ENCODE results near the gene APMAP. TPM values are rescaled to one million over a fixed set of nuclear protein-coding genes. Genes with fewer than 3 reads are reported as not detected.
"Not testable (repeated sequence)": the region's sequence is repeated elsewhere in the genome, so short reads cannot be mapped to it uniquely, and the experiment has no call there.

Gene APMAP
- total RNA-seq, 1 experiment from 2014 or later = 77.7 TPM

DNA sequence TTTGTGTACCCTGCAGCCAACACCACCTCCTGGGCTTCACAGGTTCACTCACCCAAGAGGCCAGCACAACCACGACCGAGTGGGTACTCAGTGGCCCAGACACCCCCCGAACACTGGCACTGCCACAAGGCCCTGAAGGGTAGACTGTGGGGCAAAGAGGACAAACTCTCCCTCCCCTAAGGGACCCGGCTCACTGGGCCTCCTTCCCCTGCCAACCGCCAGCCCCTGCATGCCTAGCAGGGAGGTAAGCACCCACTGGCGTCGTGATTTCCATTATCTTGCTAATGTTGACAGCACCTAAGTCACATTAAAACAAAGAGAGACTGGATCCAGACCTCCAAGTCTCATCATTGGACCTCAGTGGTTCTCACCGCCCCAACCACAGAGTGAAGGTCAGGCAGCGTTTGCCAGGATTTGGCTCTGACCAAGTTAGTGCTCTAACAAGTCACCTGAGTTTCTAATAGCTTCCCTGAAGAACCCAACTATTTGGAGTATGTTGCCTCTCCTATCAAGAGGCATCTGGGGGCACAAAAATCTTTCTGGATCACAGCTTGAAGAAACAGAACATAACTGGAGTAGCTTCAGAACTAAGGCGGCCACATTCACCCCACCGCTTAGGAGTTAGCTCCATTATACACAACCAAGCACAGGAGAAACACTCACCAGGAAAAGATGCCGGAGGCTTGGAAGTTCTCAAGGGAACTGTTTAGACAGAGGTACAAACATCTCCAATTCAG lies 14.0 kb upstream of the APMAP start:
- no peak for DNase-seq (ENCODE audit: low read depth)

DNA sequence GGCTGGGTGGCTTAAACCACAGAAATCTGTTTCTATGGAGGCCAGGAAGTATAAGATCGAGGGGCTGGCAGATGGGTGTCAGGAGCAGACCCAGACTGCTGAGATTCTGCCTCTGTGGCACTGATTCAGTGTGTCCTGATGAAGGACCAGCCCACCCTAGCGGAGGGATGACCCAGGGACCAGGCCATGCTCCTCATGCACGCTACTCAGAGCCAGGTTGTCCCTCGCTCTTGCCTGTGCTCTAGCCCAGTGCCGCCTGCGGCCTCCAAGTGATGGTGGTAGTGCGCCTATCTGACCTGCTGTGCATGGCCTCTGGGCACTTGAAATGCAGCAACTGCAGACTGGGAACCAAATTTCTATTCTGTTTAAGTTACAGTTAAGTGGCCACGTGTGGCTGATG lies 13.1 kb upstream of the APMAP start:
- no peak for DNase-seq (ENCODE audit: low read depth)

DNA sequence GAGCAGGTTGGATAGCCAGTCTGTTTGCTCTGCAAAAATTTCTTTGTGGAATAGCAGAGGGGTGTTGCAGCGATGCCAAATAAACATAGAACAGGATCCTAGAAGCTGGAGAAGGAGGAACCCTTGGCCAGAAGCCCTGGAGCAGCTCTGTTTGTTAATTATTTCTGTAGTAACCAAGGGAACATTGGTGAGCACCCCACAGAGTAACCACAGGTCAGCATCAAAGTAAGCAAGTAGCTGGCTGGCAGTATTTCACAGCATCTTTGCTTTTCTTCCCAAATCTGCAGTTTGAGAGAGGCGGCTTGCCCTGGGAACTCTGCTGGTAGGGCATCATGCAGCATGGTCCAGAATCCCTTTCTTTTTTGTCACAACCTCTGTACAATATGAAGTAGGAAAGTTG lies 12.7 kb upstream of the APMAP start:
- no peak for DNase-seq (ENCODE audit: low read depth)

DNA sequence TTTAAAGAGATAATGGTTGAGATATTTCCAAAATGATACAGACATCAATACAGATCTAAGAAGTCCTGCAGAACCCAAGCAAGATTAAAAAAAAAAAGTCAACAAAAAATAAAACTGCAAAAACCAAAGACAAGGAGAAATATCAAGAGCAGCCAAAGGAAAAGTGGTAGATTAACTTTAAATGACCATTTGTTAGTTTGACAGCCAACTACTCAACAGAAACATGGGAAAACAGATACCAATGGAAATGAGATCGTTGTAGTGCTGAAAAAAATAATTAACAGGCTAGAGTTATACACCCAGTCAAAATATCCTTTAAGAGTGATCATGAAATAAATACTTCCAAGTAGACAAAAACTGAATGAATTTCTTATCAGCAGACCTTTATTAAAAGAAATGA lies 10.5 kb upstream of the APMAP start:
- no peak for DNase-seq (ENCODE audit: low read depth)

DNA sequence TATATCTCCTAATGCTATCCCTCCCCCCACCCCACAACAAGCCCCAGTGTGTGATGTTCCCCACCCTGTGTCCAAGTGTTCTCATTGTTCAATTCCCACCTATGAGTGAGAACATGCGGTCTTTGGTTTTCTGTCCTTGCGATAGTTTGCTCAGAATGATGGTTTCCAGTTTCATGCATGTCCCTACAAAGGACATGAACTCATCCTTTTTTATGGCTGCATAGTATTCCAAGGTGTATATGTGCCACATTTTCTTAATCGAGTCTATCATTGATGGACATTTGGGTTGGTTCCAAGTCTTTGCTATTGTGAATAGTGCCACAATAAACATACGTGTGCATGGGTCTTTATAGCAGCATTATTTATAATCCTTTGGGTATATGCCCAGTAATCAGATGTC lies 8.8 kb upstream of the APMAP start:
- not testable (repeated sequence) for DNase-seq (ENCODE audit: low read depth)

DNA sequence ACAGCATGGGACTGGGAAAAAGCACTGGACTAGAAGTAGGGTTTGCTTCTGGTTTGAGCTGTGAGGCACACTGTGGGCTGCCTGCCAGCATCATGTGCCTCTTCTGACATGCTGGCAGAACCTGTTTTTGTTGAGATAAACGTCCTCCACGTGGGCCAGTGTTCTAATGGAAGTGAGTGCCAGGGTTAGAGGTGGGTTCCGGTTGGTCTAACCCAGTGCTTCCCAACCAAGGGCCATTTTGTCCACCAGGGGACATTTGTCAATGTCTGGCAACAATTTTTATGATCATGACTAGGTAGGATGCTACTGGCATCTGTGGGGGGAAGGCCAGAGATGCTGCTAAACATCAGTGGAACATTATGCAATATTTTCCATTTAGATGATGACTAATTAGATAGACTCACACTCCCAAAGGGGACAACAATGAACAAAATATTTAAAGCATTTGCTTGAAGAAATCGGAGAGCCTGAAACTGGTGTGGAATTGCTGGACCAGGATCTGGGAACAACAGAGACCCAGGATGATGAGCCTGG lies 7.8 kb upstream of the APMAP start:
- DNase-seq (ENCODE audit: low read depth) = peak; percentile 45

DNA sequence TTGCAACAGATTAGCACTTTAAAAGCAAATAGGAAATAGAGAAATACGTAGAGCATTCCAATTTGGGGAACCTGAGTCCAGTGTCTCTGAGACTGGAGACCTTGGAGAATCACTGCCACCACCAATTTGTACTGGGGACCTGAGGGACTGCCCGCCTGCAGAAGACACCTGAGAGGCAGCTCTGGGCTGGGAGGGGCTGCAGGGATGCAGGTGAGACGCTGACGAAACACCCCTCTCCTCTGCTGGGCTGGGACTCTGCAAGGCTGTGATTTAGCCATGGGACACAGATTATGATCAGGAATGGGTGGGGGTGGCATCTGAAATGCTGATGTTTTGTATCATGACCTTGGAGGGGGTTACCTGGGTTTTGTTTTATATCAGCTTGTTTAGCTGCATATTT lies 7.0 kb upstream of the APMAP start:
- DNase-seq (ENCODE audit: low read depth) = no peak

DNA sequence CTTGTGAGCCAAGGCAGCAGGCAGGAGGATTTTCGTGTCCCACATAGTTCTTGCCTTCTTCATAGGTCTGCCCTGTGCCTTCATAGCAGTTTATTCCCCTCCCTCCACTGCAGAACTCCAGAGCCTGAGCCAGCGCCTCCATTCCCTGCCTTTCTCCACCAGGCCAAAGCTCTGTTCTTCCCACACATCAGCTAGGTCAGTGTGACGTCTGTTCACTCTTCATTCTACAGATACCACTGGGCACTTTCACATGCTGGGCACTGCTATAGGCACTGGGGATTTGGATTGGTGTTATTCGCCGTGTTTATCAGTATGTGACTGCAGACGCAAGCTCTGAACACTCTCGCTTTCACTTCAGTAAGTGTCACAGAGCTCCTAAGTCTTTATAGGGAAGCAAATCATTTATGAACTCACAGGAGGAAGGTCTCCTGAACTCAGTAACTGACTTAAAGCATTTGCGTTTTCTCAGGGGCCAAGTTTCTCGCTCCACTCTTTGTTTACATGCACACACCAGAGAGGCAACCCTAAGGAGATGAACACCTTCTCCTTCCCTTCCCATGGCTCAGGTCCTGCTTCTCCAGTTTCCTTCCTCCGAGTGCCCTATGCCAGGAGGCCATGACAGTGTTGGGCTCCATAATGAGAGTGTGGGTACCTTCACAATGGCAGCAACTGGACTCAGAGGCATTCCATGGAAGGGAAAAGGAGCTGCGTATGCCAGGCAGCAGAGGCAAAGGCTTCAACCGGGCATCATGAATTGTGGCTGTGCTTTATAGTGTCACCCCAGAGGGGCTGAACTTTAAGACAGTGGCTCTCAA lies 6.3 kb upstream of the APMAP start:
- no peak for DNase-seq (ENCODE audit: low read depth)

DNA sequence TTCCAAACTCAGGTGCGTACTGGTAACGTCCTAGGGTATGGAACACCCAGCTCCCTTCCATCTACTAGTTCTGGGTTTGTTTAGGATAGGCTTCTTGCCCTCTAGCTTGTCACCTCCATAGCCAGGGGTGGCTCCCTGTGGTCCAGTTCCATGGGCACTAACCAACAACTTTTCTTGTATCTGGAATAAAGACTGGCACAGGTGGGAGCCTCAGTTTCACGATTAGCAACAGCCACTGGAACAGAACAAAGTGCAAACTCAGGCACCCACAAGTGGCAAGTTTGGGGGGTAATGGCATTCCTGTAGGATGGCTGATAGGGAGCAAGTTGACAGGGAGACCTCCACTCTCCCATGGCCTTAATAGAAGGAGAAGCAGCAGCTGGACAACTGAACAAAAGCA lies 5.6 kb upstream of the APMAP start:
- DNase-seq (ENCODE audit: low read depth) = no peak

DNA sequence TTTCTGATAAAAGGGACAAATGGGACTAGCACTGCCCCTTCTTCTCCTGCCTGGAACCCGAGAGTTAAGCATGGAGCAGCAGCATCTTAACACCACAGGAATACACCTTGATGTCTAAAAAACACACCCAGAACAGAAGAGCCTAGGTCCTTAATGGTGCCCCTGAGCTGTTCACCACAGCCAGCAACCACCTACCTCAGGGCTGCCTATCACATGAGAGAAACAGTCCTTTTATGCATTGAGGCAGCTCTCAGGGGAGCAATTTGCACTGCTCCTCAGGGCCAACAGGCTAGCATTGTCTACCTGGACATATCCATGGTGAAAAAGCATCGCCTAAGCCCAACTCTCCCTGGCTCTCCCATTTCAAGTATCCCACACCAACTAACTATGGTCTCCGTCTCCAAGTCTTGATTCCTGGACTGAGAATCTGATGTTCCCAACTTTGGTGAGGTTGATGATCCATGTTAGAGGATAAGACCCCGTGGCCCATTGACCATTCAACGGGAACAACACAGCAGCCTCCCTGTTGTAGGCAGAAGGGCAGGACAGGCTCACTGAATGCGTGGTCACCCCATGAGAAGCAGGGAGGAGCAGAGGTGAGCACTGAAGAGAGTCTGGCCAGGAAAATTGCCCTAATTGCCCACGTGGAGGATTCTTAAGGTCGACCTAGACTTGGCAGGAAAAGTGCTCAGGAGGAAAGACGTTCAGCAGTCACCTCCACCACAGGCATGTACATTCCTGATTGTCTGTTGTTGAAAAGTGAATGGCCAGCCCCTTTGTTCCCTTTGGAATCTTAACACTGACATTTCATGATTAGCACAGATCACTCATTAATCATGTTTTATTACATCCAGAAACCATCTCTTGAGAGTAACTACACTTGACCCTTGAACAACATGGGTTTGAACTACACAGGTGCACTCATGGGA lies 4.2 kb upstream of the APMAP start:
- DNase-seq (ENCODE audit: low read depth) = no peak

DNA sequence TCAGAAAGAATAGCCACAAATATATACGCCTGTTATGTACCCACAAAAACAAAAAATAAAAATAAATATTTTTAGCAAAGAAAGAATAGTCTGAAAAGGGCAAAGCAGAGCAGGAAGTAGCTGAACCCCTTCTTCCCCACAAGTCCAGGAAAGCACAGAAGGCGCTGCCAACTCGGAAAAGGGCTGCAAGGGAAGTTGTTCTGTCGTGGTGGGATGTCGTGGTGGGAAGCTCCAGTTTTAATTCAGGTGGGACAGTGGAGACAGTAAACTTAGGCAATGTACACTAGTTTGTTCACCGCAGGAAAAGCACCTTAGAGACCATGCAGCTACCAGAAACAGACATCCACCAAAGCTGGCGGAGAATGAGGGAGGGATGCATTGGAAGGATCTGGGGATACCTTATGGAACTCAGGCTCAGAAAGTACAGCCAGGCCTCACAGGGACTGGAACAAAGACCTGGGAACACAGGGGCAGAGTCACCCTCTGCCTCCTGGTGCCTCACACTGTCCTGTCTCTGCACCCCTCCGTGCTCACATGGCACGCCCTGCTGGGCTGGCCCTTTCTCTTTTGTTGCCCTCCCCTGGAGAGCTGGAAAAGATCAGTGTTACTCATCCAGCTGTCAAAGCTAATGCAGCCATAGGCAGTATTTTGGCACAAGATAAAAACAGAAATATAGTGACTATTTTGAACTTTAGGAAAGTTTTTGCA lies 3.3 kb upstream of the APMAP start:
- peak; percentile 13 for DNase-seq (ENCODE audit: low read depth)

DNA sequence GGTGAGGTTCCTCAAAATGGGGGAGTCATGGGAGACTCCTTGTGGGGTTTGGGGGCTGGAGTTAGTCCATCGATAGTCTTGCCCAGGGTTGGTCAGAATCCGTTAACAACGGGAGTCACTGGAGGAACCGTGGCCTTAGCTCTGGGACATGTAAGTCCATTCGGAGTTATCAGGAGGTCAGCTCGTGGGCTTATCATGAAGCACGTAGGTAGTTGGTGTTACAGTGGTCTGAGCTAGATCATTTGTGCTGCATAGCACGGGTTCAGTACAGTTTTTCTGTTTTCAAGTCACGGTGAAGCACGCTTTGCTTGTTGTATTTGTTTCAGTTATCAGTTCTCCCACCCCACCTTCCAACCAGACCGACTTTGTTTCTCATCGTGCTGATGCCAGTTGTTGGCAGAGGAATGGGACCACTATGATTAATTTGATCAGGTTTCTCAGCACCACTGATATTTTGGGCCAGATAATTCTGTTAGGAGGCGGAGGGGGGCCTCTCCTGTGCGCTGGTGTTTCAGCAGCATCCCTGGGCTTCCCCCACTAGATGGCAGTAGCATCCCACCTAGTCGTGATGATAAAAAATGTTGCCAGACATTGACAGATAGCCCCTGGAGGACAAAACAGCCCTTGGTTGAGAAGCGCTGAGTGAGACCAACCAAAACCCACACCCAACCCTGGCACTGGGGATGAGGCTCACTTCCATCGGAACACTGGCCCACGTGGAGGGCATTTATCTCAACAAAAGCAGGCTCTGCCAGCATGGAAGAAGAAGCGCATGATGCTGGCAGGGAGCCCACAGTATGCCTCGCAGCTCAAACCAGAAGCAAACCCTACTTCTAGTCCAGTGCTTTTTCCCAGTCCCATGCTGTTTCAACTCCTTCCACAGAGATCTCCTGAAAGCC lies 2.2 kb upstream of the APMAP start:
- DNase-seq (ENCODE audit: low read depth) = peak; percentile 69

DNA sequence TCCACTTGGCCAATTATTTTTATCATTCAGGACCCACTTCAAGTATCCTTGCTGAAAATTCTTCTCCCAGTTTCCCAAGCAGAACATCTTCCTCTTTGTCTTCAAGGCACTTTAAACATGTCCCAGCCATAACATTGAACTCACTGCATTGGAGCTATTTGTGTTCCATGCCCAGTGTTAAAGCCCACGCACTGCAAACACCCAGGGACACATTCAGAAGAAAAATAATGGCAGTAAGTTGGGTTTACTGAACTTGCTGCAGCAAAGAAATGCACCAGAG lies 1.6 kb upstream of the APMAP start:
- no peak for DNase-seq (ENCODE audit: low read depth)

DNA sequence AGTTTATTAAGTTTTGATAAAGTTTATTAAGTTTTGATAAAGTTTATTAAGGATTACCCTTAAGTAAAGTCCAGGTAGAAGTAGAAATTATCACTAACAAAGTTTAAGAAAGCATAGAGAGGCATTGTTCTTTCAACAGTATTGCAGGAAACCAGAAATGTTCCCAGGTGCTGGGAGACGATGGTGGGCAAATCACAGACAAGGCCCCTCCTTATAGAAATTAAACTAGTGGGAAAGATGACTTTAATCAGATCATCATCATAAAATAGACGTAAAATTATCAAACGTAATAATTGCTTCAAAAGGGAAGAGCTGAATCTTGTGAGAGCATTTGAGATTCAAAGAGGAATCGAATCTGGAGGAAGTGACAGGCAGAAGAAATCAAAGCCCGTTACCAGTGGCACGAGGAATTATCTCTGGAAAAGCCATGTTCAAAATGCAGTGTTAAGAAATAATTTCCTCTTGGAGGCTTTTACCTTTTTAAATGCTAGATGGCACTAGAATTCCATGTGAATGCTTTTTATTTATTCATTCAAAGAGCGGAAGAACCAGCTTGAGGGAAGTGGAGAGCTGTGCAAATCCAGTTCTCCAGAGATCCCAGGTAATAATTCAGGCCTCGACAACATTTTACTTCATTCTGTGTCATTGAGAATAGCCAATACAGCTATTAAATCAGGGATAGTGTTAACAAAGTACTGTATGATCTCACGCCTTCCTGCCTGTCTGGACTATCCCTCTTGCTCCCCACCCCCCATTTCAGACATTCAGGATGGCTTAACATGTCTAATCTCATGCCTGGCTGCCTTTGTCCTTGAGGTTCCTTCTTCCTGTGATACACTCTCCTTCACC lies 1.0 kb upstream of the APMAP start:
- DNase-seq (ENCODE audit: low read depth) = no peak

DNA sequence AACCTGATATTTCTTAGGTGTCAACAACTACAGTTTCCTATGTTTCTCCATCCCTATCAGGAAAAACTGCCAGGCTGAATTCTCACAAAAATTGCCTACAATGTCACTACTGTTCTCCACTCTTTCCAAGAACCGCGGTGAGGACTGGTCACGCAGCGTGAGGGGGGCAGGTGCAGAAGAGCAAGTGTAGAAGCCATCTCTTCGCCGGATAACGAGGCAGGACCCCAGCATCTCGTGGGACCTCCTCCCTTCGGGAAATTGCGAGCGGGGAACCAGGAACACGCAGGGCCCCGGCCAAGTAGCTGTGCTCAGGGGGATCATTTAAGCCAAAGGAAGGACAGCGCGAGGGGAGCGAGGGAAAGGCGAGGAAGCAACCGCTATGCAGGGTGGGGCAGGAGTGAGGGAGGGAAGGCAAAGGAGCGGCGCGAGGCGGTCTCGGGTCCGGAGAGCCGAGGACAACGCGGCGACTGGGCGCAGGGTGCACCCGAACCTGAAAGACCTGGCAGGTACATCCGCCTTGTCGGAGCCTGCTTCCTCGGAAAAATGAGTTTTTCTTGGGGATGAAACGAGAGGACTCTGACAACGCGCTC lies 559 bp downstream of the APMAP start:
- DNase-seq (ENCODE audit: low read depth) = peak; percentile 29

DNA sequence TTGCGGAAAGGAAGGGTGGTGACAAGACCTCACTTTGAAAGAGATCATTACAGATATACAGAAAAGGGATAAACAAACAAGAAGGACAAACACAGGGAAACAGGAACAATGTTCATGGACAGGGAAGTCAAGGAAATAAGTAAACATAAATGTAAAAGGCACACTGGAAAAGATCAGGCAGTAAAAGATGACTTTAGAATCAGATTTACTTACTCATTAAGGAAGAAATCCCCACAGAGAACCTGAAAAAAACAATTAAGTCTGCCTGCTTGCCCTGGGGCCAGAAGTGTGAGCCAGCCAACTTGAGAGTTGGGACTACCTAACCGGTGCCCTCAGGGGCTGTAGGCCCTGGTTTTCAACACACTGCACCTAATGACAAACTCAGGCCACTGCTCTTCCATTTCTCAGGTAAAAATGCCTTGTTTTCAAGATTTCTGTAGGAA lies 1.7 kb downstream of the APMAP start:
- DNase-seq (ENCODE audit: low read depth) = no peak

DNA sequence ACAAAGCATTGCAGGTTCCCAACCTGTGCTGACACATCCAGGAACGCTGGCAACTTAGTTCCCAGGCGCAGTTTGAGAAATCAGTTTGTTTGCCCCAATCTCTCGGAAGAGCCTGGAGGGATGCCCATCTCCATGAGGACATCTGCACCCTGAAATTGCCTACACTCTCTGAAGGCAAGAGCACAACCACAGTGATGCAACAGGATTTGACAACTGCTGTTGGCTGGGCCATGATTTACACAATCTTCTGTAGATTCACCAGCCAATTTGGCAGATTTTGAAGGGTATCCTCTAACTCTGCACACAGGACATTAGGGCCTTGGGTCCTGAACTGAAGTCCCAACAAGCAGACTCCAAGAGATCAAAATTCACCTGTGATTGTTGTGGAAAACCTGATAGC lies 3.4 kb downstream of the APMAP start:
- DNase-seq (ENCODE audit: low read depth) = no peak

DNA sequence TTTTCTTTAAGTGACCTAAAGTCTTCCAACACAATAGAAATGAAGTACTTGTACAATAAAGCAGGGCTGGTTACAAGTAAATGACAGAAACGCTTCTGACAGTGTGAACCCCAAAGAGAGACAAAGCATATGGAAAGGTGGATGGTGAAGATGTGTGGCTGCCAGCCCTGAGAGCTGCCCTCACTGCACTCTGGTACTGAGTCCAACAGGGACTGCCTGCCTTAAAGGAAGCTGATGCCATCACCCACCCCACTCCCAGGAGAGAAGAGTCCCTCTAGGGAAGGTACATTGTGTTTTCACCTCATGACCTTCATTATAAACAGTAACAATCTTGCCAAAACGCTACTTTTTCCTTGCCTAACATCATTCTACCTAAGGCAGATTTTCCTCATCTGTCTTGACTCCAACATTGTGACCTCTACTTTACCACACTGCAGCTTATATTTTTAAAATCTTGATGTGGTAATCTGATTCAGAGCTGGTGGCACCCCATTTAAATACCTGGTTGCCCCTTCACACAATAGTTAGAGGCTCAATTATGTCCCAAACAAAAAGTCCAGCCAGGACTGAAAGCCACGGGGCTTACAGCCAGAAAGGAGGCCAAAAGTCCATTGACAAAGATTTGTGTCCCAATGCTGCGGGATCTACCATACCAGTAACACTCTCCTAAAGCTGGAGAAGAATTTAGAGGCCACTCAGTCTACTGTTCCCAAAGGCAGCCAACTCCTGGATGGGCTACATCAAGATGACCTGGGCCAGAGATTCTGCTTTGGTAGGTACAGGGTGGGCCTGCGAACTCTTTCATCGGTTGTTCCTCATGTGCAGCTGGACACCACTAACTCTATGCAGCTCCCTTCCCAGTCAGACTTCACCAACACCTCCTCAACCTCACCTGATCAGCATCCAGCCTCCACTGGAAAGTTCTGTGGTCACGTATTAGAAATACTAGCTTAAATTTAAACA lies 4.4 kb downstream of the APMAP start:
- no peak for DNase-seq (ENCODE audit: low read depth)
